SU-DHL-6 (cell line): ENCODE measurements around the gene VAPB.

Source experiments
- H2AFZ ChIP-seq: fragments of 200-600 bp; sonication (generic); 2 replicates; pipeline ENCODE4 v1.6.1; 2014; ENCODE audit warnings: low read depth, mild to moderate bottlenecking, moderate library complexity, mixed read lengths, antibody characterized with exemption, low read length; ENCODE audit not compliant: severe bottlenecking
- H3F3A ChIP-seq: fragments of 200-600 bp; shearing (Covaris generic); 2 replicates; pipeline ENCODE4 v1.6.0; 2016; ENCODE audit warnings: antibody characterized with exemption, mild to moderate bottlenecking; ENCODE audit not compliant: insufficient read depth
- H3K27ac ChIP-seq: fragments of 200-600 bp; sonication (generic); 2 replicates; pipeline ENCODE4 v1.5.1; 2016; ENCODE audit warnings: low read depth, mild to moderate bottlenecking, low read length, moderate library complexity, mixed read lengths
- H3K27me3 ChIP-seq: fragments of 200-600 bp; sonication (generic), shearing (Covaris generic); 2 replicates; pipeline ENCODE4 v1.6.0; 2014; ENCODE audit warnings: mild to moderate bottlenecking, low read length
- H3K36me3 ChIP-seq: fragments of 200-600 bp; sonication (generic); 2 replicates; pipeline ENCODE4 v1.6.1; 2014; ENCODE audit warnings: mild to moderate bottlenecking, low read length, mixed read lengths
- H3K4me2 ChIP-seq: fragments of 300-600, 200-600 bp; shearing (Covaris generic), sonication (generic); 2 replicates; pipeline ENCODE4 v1.6.0; 2014; ENCODE audit warnings: low read length, low read depth, mild to moderate bottlenecking; ENCODE audit not compliant: poor library complexity, severe bottlenecking
- H3K4me3 ChIP-seq: fragments of 200-600 bp; sonication (generic); 2 replicates; pipeline ENCODE4 v1.5.1; 2014; ENCODE audit warnings: antibody characterized with exemption, low read length, mild to moderate bottlenecking, mixed read lengths; ENCODE audit not compliant: insufficient read depth, poor library complexity, severe bottlenecking
- H3K79me2 ChIP-seq: fragments of 200-600 bp; sonication (generic); 2 replicates; pipeline ENCODE4 v1.6.1; 2014; ENCODE audit warnings: mild to moderate bottlenecking, low read length, moderate library complexity; ENCODE audit not compliant: insufficient read depth
- H3K9ac ChIP-seq: fragments of 200-600 bp; sonication (generic); 2 replicates; pipeline ENCODE4 v1.7.0; 2014; ENCODE audit warnings: mild to moderate bottlenecking, low read length
- H3K9me2 ChIP-seq: fragments of 200-600 bp; sonication (generic); replicated peaks from 2 replicates; pipeline ENCODE4 v1.6.1; 2014; ENCODE audit warnings: low read length; ENCODE audit not compliant: insufficient read depth
- H3K9me3 ChIP-seq: fragments of 200-600 bp; sonication (generic); 2 replicates; pipeline ENCODE4 v1.6.1; 2014; ENCODE audit warnings: low read length, mixed read lengths; ENCODE audit not compliant: insufficient read depth
- H4K20me1 ChIP-seq: fragments of 200-600 bp; sonication (generic); 2 replicates; pipeline ENCODE4 v1.6.1; 2014; ENCODE audit warnings: low read depth, mild to moderate bottlenecking, antibody characterized with exemption, low read length, moderate library complexity, mixed read lengths
- EZH2phosphoT487 ChIP-seq: fragments of 200-600 bp; sonication (generic), shearing (Covaris generic); conservative IDR thresholded peaks from 2 replicates; pipeline ENCODE4 v1.6.1; 2018; ENCODE audit warnings: mild to moderate bottlenecking, antibody characterized with exemption, low read length, moderate library complexity, mixed read lengths
- TF ChIP-seq, protein P1 (sequence below): fragments of 200-600 bp; sonication (generic); IDR thresholded peaks from one replicate; pipeline ENCODE4 v1.5.1; 2017; ENCODE audit warnings: antibody characterized with exemption, mild to moderate bottlenecking, low read length, moderate library complexity; ENCODE audit not compliant: insufficient read depth, poor library complexity, severe bottlenecking

The VAPB gene

DNA sequence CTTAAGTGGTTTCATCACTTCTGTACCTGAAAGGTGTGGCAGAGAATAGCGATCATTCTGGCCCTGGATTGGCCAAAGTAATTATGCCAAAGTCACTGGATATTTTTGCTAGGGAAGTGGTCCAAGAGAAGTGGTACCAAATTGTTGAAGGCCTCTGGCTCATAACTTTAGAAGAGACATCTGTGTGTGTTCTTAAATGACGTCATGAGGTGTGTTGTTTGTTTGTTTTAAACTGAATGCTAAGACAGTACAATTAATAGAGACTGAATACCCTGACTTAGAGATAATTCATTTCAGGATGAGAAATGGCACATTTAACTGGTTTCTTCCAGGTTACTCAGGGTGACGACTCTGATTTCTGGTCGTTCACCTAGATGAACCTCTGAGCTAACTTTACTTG, 3.3 kb downstream of the VAPB start:
- H3K9ac ChIP-seq, result no peak overlapping the region
- H3K27me3 ChIP-seq, result no peaks in the 10 kb centered on the region
- H3F3A ChIP-seq, result peaks cover 3% of the 10 kb centered on the region; the same call in 1 of the 2 replicates
- no peaks in the 10 kb centered on the region for H3K36me3 ChIP-seq
- no peak overlapping the region for H2AFZ ChIP-seq
- no peaks in the 10 kb centered on the region for H3K9me3 ChIP-seq
- peaks cover 81% of the 10 kb centered on the region for H3K79me2 ChIP-seq
- peak overlapping the region; percentile 3 for H3K4me2 ChIP-seq
- TF ChIP-seq, protein P1, sequence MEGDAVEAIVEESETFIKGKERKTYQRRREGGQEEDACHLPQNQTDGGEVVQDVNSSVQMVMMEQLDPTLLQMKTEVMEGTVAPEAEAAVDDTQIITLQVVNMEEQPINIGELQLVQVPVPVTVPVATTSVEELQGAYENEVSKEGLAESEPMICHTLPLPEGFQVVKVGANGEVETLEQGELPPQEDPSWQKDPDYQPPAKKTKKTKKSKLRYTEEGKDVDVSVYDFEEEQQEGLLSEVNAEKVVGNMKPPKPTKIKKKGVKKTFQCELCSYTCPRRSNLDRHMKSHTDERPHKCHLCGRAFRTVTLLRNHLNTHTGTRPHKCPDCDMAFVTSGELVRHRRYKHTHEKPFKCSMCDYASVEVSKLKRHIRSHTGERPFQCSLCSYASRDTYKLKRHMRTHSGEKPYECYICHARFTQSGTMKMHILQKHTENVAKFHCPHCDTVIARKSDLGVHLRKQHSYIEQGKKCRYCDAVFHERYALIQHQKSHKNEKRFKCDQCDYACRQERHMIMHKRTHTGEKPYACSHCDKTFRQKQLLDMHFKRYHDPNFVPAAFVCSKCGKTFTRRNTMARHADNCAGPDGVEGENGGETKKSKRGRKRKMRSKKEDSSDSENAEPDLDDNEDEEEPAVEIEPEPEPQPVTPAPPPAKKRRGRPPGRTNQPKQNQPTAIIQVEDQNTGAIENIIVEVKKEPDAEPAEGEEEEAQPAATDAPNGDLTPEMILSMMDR, result no peak
- no peak for TF ChIP-seq EZH2phosphoT487
- no peaks in the 10 kb centered on the region for H3K9me2 ChIP-seq
- no peak overlapping the region for H3K27ac ChIP-seq
- no peak overlapping the region for H3K4me3 ChIP-seq
- peaks cover 23% of the 10 kb centered on the region for H4K20me1 ChIP-seq

DNA sequence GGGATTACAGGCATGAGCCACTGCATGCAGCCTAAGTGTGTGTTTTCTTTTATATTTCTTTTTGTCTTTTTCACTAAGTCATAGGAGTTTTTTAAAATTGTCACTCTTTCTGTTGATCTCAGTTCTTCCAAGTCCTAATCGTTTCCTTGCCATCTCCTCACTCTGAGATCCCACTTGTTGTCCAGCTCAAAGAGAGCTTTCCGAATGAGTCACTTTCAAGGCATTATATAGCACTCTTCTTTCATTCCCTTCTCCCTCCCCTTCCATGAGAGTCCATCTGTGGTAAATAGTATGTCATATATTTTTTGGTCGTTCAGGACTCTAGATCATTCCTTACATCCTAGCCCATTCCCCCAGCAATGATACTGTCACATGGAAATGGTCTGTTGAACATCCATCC, 4.3 kb downstream of the VAPB start:
- Histone ChIP-seq H3K9me3 (no peaks in the 10 kb centered on the region), H3K79me2 (peaks cover 91% of the 10 kb centered on the region), H3K4me3 (no peak overlapping the region), H3F3A (no peaks in the 10 kb centered on the region), H4K20me1 (peaks cover 23% of the 10 kb centered on the region), H2AFZ (no peak overlapping the region), H3K9me2 (no peaks in the 10 kb centered on the region), H3K27ac (no peak overlapping the region), H3K27me3 (no peaks in the 10 kb centered on the region), H3K36me3 (no peaks in the 10 kb centered on the region), H3K4me2 (no peak overlapping the region), H3K9ac (no peak overlapping the region)
- TF ChIP-seq EZH2phosphoT487, result no peak
- TF ChIP-seq, protein P1, result no peak

DNA sequence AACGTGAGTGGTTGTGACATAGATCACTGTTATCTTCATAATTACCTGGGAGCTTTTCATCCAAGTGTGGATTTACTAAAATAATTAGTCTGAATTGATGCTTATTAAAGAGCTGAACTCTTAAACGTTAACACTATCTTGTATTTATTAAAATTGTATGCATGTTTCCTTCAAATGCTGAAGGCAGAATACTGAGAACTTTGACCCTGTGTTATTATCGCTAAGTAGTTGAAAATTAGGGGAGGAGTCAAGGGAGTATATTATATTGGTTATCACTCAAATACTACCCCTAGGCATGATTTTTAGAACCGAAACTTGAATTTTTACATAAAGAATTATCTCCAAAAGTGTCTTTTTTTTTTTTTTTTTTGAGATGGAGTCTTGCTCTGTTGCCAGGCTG, 5.8 kb downstream of the VAPB start:
- TF ChIP-seq, protein P1, result no peak
- no peak for TF ChIP-seq EZH2phosphoT487
- Histone ChIP-seq H3K36me3 (no peaks in the 10 kb centered on the region), H3K4me2 (no peak overlapping the region), H2AFZ (no peak overlapping the region), H3K9me3 (no peaks in the 10 kb centered on the region), H3K27me3 (no peaks in the 10 kb centered on the region), H3K9ac (no peak overlapping the region), H3K79me2 (peaks cover 100% of the 10 kb centered on the region), H3F3A (no peaks in the 10 kb centered on the region), H3K27ac (no peak overlapping the region), H4K20me1 (peaks cover 26% of the 10 kb centered on the region), H3K9me2 (no peaks in the 10 kb centered on the region), H3K4me3 (no peak overlapping the region)

DNA sequence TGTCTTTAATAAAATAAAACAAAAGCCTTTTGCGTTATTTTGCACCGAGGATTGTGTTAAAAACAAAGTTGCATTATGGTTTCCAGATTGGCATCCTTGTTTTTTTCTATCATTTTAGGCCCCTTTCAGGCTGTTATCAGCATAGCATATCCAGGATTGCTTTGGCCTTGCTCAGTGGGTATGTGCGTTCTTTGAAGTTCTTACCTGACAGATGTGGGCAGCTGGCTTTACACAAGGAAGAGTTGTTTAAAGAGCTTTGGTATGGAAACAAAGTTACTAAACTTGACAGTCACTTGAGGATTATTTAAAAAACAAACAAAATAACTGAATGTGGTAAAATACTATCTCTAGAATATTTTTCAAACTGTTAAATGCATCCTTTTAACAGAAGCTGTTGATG, 6.6 kb downstream of the VAPB start:
- Histone ChIP-seq H3K4me2 (no peak overlapping the region), H4K20me1 (peaks cover 33% of the 10 kb centered on the region), H3K9ac (no peak overlapping the region), H2AFZ (no peak overlapping the region), H3K9me3 (no peaks in the 10 kb centered on the region), H3F3A (no peaks in the 10 kb centered on the region), H3K27me3 (no peaks in the 10 kb centered on the region), H3K4me3 (no peak overlapping the region), H3K9me2 (no peaks in the 10 kb centered on the region), H3K79me2 (peaks cover 100% of the 10 kb centered on the region), H3K27ac (no peak overlapping the region), H3K36me3 (no peaks in the 10 kb centered on the region)
- TF ChIP-seq EZH2phosphoT487, result no peak
- TF ChIP-seq, protein P1, result no peak
